KOPT-K1 (cell line): ENCODE measurements around the gene GFOD1.
"Not testable (repeated sequence)": the region's sequence is repeated elsewhere in the genome, so short reads cannot be mapped to it uniquely, and the experiment has no call there.

ENCODE experiments used
- H3K27ac ChIP-seq: fragments of 200-600 bp; sonication (generic); 2 replicates; pipeline ENCODE4 v1.5.1; 2016; ENCODE audit warnings: antibody characterized with exemption, mild to moderate bottlenecking, low read depth, low read length; ENCODE audit not compliant: poor library complexity, severe bottlenecking
- H3K36me3 ChIP-seq: fragments of 200-600 bp; sonication (generic); 2 replicates; pipeline ENCODE4 v1.5.1; 2017; ENCODE audit warnings: antibody characterized with exemption, mild to moderate bottlenecking, low read length, moderate library complexity; ENCODE audit not compliant: insufficient read depth
- H3K9me3 ChIP-seq: fragments of 200-600 bp; sonication (generic); 2 replicates; pipeline ENCODE4 v1.5.1; 2017; ENCODE audit warnings: antibody characterized with exemption, low read length, mild to moderate bottlenecking; ENCODE audit not compliant: insufficient read depth, poor library complexity, severe bottlenecking

Gene GFOD1

DNA sequence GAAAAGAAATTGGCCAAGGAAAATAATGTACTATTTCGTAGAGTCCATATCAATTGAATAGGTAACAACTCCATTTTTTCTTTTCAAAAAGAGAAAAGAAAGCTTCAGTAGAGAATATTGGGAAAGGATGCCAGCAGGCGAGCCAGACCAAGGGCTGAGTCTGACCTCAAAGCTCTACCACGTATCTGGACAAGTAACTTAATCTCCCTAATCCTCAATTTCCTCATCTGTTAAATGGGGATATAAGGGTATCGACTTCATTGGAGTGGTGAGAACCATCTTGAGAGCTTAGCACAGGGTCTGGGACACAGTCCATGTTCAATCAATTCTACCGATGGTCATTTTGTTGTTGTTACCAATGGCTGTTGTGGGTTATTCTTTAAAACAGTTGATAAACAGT lies 95.9 kb downstream of the GFOD1 start:
- Histone ChIP-seq H3K9me3 (no peaks in the 10 kb centered on the region), H3K36me3 (no peaks in the 10 kb centered on the region), H3K27ac (no peak overlapping the region)

DNA sequence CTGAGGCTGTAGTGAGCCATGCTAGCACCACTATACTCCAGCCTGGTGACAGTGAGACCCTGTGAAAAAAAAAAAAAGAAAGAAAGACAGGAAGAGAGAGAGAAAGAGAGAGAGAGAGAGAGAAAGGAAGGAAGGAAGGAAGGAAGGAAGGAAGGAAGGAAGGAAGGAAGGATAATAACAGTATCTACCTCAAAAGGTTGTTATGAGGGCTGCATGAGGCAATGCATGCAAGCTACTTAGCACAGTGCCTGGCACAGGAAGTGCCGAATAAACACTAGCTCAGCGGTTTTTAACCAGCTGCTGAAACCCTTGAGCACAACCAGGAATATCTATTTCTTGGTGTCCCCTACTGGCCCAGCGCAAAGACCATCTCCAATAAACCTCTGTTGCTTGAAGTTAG lies 96.7 kb downstream of the GFOD1 start:
- Histone ChIP-seq H3K36me3 (no peaks in the 10 kb centered on the region), H3K9me3 (no peaks in the 10 kb centered on the region), H3K27ac (no peak overlapping the region)

DNA sequence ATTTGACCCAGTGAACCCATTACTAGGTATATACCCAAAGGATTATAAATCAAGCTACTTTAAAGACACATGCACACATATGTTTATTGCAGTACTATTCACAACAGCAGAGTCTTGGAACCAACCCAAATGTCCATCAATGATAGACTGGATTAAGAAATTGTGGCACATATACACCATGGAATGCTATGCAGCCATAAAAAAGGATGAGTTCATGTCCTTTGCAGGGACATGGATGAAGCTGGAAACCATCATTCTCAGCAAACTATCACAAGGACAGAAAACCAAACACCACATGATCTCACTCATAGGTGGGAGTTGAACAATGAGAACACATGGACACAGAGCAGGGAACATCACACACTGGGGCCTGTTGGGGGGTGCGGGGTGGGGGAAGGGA lies 98.2 kb downstream of the GFOD1 start:
- not testable (repeated sequence) for H3K36me3 ChIP-seq, H3K27ac ChIP-seq, H3K9me3 ChIP-seq

DNA sequence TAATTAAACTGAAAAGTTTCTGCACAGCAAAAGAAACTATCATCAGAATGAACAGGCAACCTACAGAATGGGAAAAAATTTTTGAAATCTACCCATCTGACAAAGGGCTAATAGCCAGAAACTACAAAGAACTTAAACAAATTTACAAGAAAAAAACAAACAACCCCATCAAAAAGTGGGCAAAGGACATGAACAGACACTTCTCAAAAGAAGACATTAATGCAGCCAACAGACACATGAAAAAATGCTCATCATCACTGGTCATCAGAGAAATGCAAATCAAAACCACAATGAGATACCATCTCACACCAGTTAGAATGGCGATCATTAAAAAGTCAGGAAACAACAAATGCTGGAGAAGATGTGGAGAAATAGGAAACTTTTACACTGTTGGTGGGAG lies 98.6 kb downstream of the GFOD1 start:
- H3K27ac ChIP-seq, H3K9me3 ChIP-seq, H3K36me3 ChIP-seq: not testable (repeated sequence)

DNA sequence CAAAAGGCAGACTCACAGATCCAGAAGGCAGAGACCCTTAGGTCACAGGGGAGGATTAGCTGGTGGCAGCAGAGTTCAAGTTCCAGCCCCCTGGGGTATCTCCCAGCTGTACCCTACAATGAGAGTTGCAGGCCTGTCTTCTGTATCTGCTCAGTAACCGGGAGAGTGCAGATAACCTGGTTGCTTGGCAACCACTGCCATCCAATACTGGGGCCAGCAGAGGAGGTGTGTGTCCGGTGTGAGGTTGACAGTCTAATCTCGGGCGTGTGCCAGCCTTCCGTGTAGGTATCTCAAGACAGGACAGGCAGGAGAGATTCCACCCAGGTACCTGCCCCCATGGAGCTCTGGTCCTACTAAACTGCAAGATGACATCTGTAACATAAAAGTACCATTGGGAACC lies 102.4 kb downstream of the GFOD1 start:
- H3K9me3 ChIP-seq: no peaks in the 10 kb centered on the region
- H3K27ac ChIP-seq: no peak overlapping the region

DNA sequence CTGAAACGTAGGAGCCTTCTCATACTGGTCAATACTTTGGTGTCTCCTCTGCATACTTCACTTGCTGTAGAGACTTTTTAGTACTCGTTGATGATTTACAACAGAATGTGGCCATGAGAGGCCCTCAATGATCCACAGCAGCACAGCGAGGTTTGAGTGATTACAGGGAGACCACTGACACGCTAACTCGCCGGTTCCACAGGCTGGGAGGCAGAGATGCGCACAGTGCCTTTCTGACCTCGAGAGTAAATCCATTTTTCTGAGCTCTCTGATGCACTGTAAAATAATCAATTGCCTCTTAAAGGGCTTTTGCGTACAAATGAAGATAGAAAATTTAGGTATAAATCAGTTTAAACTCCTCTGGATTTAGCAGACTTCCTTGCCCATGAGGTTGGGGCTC lies 102.9 kb downstream of the GFOD1 start:
- Histone ChIP-seq H3K36me3 (no peaks in the 10 kb centered on the region), H3K9me3 (no peaks in the 10 kb centered on the region), H3K27ac (no peak overlapping the region)

More for the DNA sequence above, 102.4 kb downstream of the GFOD1 start:
- H3K36me3 ChIP-seq: no peaks in the 10 kb centered on the region

DNA sequence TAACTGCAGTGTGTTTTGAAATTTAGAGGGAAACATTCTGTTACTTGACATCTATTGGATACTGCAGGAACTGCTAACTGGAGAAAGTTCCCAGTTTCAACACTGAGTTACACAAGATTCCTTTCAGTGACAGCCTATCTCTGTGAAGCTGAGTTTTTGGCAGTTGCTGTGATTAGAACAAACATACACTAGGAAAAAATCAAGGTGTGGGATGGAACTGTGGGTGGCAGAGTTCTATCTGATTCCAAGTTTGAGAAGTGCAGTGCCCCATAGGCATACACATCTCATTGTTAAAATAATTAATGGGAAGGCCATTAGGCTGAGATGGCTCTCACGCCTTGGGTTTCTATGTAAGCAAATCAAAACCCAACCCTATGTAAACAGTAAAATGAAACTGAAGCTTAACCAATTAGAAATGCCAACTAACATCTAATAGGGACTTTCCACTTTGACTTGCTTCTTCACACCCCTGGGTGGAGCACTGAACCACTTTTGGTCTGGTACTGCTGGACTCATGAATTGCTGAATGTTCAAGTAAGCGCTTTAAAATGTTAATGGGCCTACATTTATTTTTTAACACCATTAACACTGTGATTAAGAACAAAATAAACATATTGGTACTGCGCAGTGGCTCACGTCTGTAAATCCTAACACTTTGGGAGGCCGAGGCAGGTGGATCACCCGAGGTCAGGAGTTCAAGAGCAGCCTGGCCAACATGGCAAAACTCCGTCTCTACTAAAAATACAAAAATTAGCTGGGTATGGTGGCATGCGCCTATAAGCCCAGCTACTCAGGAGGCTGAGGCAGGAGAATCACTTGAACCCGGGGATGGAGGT lies 103.9 kb downstream of the GFOD1 start:
- H3K27ac ChIP-seq: no peak overlapping the region
- no peaks in the 10 kb centered on the region for H3K9me3 ChIP-seq
- H3K36me3 ChIP-seq: no peaks in the 10 kb centered on the region

DNA sequence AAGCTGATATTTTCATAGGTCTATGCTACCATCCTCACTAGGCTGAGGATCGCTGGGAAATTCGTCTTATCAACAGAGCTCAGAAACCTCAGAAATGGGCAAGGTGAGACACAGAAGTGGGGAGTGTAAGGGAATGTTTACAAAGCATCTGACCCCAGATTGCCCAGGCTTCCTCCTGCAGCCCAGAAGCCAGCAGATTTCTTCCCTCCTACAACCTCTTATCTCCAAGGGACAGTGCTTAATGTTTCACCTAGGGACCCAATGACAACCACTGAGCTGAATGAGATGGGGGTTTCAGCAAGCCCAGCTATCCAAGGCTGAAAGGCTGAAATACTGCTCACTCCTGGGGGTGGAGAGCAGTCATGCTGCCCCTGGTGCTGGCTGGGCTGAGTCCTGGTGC lies 106.6 kb downstream of the GFOD1 start:
- Histone ChIP-seq H3K36me3 (no peaks in the 10 kb centered on the region), H3K27ac (no peak overlapping the region), H3K9me3 (no peaks in the 10 kb centered on the region)

DNA sequence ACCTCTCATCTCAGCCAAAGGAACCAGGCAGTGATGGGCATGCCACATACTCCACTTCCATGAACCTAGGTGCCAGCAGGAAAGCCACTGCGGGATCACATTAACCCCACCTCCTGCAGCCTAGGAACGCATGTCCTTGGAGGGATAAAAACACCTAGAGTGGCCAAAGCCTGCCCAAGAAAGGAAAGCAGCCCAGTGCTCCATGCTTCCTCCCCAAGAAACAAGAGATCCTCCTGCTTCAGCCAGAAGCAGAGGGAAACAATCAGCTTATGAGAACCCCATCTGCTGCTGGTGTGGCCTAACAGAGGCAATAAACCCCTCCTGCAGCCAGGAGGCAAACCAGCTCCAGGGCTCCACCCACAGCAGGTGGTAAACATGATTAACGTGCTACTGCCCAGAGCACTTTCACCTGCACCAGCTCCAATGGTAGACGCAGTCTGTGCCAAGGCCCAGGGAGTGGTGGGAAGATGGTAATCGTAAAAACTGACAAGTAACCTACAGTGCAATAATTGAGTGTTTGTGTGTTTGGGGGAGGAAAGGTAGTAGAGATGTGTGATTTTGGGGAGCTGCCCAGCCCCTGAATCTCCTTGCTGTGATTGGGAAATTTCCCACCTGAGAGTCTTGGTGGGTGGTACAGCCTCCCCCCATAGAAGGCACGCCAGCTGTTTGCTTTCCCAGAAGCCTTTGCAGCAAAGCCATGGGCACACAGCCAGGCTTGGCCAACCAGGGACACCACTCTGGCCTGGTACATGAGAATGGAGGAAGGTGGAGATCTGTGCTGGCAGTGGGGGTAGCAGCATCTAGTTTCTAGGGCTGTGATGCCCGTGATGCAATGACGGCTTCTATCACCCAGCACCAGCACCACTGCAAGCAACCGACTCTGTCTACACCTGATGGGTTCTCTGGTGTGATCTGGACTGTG lies 108.5 kb downstream of the GFOD1 start:
- no peaks in the 10 kb centered on the region for H3K36me3 ChIP-seq
- H3K27ac ChIP-seq: no peak overlapping the region
- H3K9me3 ChIP-seq: no peaks in the 10 kb centered on the region

DNA sequence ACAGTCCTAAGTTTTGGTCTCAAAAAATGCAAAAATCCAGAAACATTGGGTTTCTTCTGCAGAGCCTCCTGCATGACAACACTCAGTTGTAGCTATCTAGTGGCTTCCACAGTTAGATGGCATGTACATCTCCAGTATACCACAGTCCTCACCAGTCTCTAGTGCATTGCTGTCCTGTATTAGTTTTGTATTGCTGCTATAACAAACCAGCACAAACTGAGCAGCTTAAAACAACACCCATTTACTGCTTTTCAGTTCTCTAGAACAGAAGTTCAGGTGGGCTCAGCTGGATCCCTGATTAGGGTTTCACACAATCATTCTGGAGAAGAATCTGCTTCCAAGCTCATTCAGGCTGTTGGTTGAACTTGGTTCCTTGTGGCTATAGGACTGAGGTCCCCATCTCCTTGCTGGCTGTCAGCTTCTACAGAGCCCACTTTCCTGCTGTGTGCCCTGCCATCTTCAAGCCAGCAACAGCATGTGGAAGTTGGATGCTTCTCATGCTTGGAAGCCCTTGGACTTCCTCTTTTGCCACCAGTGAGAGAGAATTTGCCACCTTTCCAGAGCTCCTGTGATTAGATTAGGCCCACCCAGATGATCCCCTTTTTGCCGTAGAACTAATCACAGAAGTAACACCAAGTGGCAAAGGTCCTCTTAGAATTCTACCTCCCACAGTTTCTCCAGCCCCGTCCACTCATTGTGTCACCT lies 110.2 kb downstream of the GFOD1 start:
- no peak overlapping the region for H3K27ac ChIP-seq
- H3K9me3 ChIP-seq: no peaks in the 10 kb centered on the region
- no peaks in the 10 kb centered on the region for H3K36me3 ChIP-seq

DNA sequence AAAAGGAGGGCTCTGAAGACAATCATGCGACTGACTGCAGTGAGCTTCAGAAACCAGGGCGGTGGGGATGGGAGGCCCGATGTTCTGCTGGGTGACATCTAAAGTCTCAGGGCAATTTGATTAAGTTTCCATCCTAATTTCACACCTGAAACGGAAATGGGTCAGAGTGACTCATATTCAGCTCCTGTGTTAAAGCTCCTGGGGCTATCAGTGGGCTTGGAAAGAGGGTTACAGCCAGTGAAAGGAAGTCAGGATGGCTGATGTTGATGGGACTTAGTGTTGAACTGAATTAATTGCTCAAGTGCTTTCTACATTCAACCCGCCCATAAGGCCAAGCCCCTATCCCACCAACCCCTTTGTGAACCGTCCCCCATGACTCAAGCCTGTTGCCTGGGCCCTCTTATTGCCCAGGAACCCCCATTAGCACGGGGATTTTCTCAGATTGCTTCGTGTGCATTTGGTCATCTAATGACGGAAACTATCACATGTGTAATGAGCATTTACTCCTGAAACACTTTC lies 112.0 kb downstream of the GFOD1 start:
- no peaks in the 10 kb centered on the region for H3K36me3 ChIP-seq
- H3K27ac ChIP-seq: no peak overlapping the region

DNA sequence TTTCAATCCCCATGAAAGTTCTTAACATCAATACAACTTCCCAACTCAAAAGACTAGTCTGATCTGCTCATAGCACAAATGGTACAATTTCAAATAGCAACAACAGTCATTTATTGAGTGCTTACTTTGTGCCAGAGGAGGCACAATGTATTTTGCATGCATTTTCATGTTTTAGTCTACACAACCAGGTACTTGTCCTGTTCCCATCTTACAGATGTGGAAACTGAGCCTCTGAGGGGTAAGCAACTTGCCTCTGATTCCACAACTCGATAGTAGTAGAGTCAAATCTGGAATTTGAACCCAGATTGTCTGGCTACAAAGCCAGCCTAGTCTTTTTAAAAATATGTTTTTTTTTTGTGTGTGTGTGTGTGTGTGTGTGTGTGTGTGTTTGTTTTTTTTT lies 113.5 kb downstream of the GFOD1 start:
- Histone ChIP-seq H3K9me3 (no peaks in the 10 kb centered on the region), H3K36me3 (no peaks in the 10 kb centered on the region), H3K27ac (no peak overlapping the region)

More for the DNA sequence above, 112.0 kb downstream of the GFOD1 start:
- no peaks in the 10 kb centered on the region for H3K9me3 ChIP-seq

DNA sequence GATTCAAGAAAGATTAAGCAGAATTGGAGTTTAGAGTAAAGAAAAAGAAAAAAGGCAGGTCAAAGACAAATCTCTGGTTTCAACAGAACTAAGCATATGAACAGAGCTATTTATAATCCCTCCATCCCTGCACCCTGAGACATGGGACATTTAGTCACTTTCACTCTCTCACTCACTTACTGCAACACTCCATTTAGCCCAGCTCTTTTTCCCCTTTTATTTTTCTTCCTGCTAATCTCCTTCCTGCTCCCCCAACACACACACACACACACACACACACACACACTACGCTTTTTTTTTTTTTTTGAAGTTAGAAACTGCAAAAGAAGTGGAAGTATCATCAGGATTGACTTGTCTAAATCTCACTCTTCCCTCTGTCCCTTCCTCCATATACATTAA lies 113.9 kb downstream of the GFOD1 start:
- Histone ChIP-seq H3K36me3 (no peaks in the 10 kb centered on the region), H3K27ac (no peak overlapping the region), H3K9me3 (no peaks in the 10 kb centered on the region)

DNA sequence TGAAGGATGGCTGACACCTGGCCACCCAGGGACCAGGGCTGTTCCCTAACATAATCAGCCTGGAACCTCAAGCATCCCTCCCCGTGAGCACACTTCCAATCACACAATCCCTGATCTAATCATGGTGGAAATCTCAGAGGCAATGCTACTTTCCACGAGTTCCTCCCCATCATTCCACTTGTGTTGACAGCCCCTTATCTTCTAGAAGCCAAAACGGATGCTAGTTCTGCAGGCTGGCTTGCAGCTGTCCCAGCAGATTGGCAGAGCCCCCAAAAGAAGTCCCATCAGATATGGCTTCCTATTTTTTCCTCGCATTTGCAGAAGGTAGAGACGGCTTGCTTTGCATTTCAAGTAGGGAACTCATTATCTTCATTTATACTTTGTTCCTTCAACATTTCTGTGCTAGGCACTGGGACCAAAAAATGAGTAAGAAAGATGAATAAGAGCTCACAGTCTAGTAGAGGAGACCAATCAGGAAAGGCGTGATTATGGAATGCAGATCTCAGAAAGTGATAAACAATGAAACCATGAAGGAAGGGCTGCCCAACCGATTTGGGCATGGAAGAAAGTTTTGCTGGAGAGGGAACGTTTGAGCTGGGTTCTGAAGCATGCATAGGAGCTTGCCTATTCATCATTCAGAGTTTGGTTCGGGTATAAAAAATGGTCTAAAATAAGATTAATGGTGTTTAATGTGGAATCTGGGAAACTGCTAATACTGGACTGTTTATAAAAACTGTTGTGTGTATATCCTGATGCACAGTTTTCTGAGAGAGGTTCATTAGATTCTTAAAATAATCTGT lies 114.5 kb downstream of the GFOD1 start:
- H3K27ac ChIP-seq: no peak overlapping the region
- H3K36me3 ChIP-seq: no peaks in the 10 kb centered on the region
- H3K9me3 ChIP-seq: no peaks in the 10 kb centered on the region
